IMR-90 (cell line): ENCODE results near the gene UNC13B. TPM values are rescaled to one million over a fixed set of nuclear protein-coding genes. Genes with fewer than 3 reads are reported as not detected.

ENCODE experiments used
- ATAC-seq: fragments of 200-7000 bp; cut with Tn5 transposase; 2 replicates; pipeline ENCODE4 v1.9.1; 2020; ENCODE audit warnings: low read depth, mild to moderate bottlenecking, moderate library complexity
- BruUV-seq: library from RNA; stranded (reverse); fragments of 400-500 nt; replicated peaks from 2 replicates; lab custom pipeline; 2021; lab: Mats Ljungman, UMichigan
- CTCF ChIA-PET: fragments of 300-600 bp; formaldehyde crosslinking; extraction: SDS; loops from one replicate; lab custom pipeline; 2021; ENCODE audit warnings: antibody characterized with exemption; lab: Yijun Ruan, JAX
- POLR2A ChIA-PET: fragments of 300-600 bp; sonication (Branson Sonifier 250); formaldehyde crosslinking; loops from one replicate; lab custom pipeline; 2022; ENCODE audit warnings: antibody characterized with exemption; ENCODE audit not compliant: unreplicated experiment; lab: Charles Lee
- DNase-seq: peaks from one replicate; pipeline ENCODE4 v3.0.0; 2013
- H2AFZ ChIP-seq: replicated peaks from 2 replicates; pipeline ENCODE3; 2013; ENCODE audit warnings: low read length, mild to moderate bottlenecking; ENCODE audit not compliant: poor library complexity
- H2AK5ac ChIP-seq: 2 replicates; pipeline ENCODE4 v1.6.1; 2013; ENCODE audit warnings: low read depth, low read length, inconsistent platforms
- H2AK9ac ChIP-seq: replicated peaks from 2 replicates; pipeline ENCODE3; 2013; ENCODE audit warnings: mild to moderate bottlenecking, low read depth, low read length, moderate library complexity; ENCODE audit not compliant: poor library complexity
- H2BK120ac ChIP-seq: 2 replicates; pipeline ENCODE4 v1.6.1; 2013; ENCODE audit warnings: low read depth, low read length, inconsistent platforms
- H2BK15ac ChIP-seq: 3 replicates; pipeline ENCODE4 v1.6.1; 2013; ENCODE audit warnings: low read depth, low read length, inconsistent platforms
- H2BK20ac ChIP-seq: 2 replicates; pipeline ENCODE4 v1.6.1; 2013; ENCODE audit warnings: low read depth, mild to moderate bottlenecking, inconsistent platforms, low read length, moderate library complexity
- H2BK5ac ChIP-seq: 2 replicates; pipeline ENCODE4 v1.6.1; 2013; ENCODE audit warnings: mild to moderate bottlenecking, low read depth, low read length, inconsistent platforms; ENCODE audit not compliant: poor library complexity, severe bottlenecking
- H3K14ac ChIP-seq: replicated peaks from 2 replicates; pipeline ENCODE4 v1.6.1; 2013; ENCODE audit warnings: low read depth, low read length, inconsistent platforms
- H3K18ac ChIP-seq: 2 replicates; pipeline ENCODE4 v1.6.1; 2013; ENCODE audit warnings: low read depth, low read length, control low read depth
- H3K23ac ChIP-seq: 2 replicates; pipeline ENCODE4 v1.6.1; 2013; ENCODE audit warnings: low read depth, low read length, inconsistent platforms
- H3K27ac ChIP-seq: 2 replicates; pipeline ENCODE4 v1.5.1; 2013; ENCODE audit warnings: mild to moderate bottlenecking, control low read depth, low read length; ENCODE audit not compliant: insufficient read depth
- H3K27me3 ChIP-seq: 2 replicates; pipeline ENCODE4 v1.6.1; 2013; ENCODE audit warnings: low read length; ENCODE audit not compliant: control insufficient read depth, insufficient read depth
- H3K36me3 ChIP-seq: 2 replicates; pipeline ENCODE4 v1.6.1; 2013; ENCODE audit warnings: low read length, mixed read lengths; ENCODE audit not compliant: control insufficient read depth, insufficient read depth
- H3K4ac ChIP-seq: 2 replicates; pipeline ENCODE4 v1.6.1; 2013; ENCODE audit warnings: low read depth, low read length, inconsistent platforms
- H3K4me1 ChIP-seq: 2 replicates; pipeline ENCODE4 v1.6.1; 2013; ENCODE audit warnings: low read length, mixed read lengths; ENCODE audit not compliant: control insufficient read depth, insufficient read depth
- H3K4me2 ChIP-seq: 2 replicates; pipeline ENCODE4 v1.6.1; 2013; ENCODE audit warnings: low read depth, mild to moderate bottlenecking, control low read depth, low read length, moderate library complexity
- H3K4me3 ChIP-seq: 2 replicates; pipeline ENCODE4 v1.5.1; 2013; ENCODE audit warnings: low read depth, mild to moderate bottlenecking, control low read depth, low read length, moderate library complexity; ENCODE audit not compliant: insufficient read depth
- H3K56ac ChIP-seq: 2 replicates; pipeline ENCODE4 v1.6.1; 2013; ENCODE audit warnings: low read length, inconsistent platforms; ENCODE audit not compliant: insufficient read depth; ENCODE audit errors: extremely low read depth
- H3K79me1 ChIP-seq, 2 experiments: 2 replicates each; pipeline ENCODE4 v1.6.1; 2013; ENCODE audit warnings: low read length in 2 of 2, inconsistent platforms in 1 of 2, low read depth in 1 of 2
- H3K9ac ChIP-seq: 2 replicates; pipeline ENCODE4 v1.6.1; 2013; ENCODE audit warnings: low read depth, low read length, control low read depth
- H3K9me1 ChIP-seq: 2 replicates; pipeline ENCODE4 v1.6.1; 2013; ENCODE audit warnings: low read length, inconsistent platforms; ENCODE audit not compliant: insufficient read depth
- H3K9me3 ChIP-seq: 2 replicates; pipeline ENCODE4 v1.6.1; 2013; ENCODE audit warnings: low read length; ENCODE audit not compliant: control insufficient read depth, insufficient read depth
- H4K20me1 ChIP-seq: 2 replicates; pipeline ENCODE4 v1.6.1; 2013; ENCODE audit warnings: low read length, inconsistent platforms; ENCODE audit not compliant: insufficient read depth
- H4K5ac ChIP-seq: 2 replicates; pipeline ENCODE4 v1.6.1; 2013; ENCODE audit warnings: mild to moderate bottlenecking, low read depth, low read length, control low read depth
- H4K8ac ChIP-seq, 2 experiments: 2 replicates each; pipeline ENCODE4 v1.6.1; 2013; ENCODE audit warnings: low read depth in 2 of 2, low read length in 2 of 2, control low read depth in 1 of 2, inconsistent platforms in 1 of 2
- H4K91ac ChIP-seq: 2 replicates; pipeline ENCODE4 v1.6.1; 2013; ENCODE audit warnings: low read depth, low read length, inconsistent platforms; ENCODE audit not compliant: insufficient read depth
- CEBPB ChIP-seq: IDR thresholded peaks from 2 replicates; pipeline ENCODE4 v1.6.1; 2012; ENCODE audit warnings: low read depth, low read length, improper control_type of control experiment
- MAFK ChIP-seq: IDR thresholded peaks from 2 replicates; pipeline ENCODE4 v1.6.1; 2012; ENCODE audit warnings: low read depth, low read length, improper control_type of control experiment
- MAZ ChIP-seq: IDR thresholded peaks from 2 replicates; pipeline ENCODE4 v1.6.1; 2012; ENCODE audit warnings: low read depth, mild to moderate bottlenecking, low read length, improper control_type of control experiment, moderate library complexity, borderline replicate concordance
- MXI1 ChIP-seq: IDR thresholded peaks from 2 replicates; pipeline ENCODE4 v1.6.1; 2012; ENCODE audit warnings: low read depth, mild to moderate bottlenecking, low read length, moderate library complexity, borderline replicate concordance
- RCOR1 ChIP-seq: IDR thresholded peaks from 2 replicates; pipeline ENCODE4 v1.6.1; 2012; ENCODE audit warnings: mild to moderate bottlenecking, low read length, improper control_type of control experiment; ENCODE audit not compliant: insufficient replicate concordance
- WGBS, 2 experiments: methylation state at CpG; one replicate each; pipeline versions ENCODE4 v1.1.5 to v1.1.7; 2013; ENCODE audit warnings: missing lambda C conversion rate in 2 of 2; ENCODE audit not compliant: insufficient read length in 1 of 2; ENCODE audit errors: extremely low coverage in 2 of 2; 5-methylcytosine and 5-hydroxymethylcytosine counted together
- dilution Hi-C: fragments of 300-500 bp; cut with HindIII; formaldehyde crosslinking; loops from one replicate; pipeline ENCODE4 v1.14.3; 2018; ENCODE audit warnings: low sequenced_read_pairs; ENCODE audit not compliant: unreplicated experiment
- in situ Hi-C: fragments of 300-500 bp; cut with MboI; formaldehyde crosslinking; loops from 3 replicates; pipeline ENCODE4 v1.14.3; 2019; ENCODE audit warnings: low sequenced_read_pairs, inconsistent platforms, mixed read lengths
- intact Hi-C: fragments of 100-400 bp; cut with micrococcal nuclease; formaldehyde crosslinking; loops from 2 replicates; pipeline ENCODE4 v1.10.0; 2022
- polyA plus RNA-seq, 3 experiments: library from polyadenylated mRNA; depleted of rRNA; stranded (reverse); fragments of >200 nt; gene quantifications; 2 replicates each; pipeline ENCODE4 v1.2.3, GENCODE V29; 2012; ENCODE audit warnings: low replicate concordance in 1 of 3
- total RNA-seq: library from RNA; depleted of rRNA; stranded (reverse); fragments of >200 nt; gene quantifications from 2 replicates; pipeline ENCODE4 v1.2.3, GENCODE V29; 2012

The UNC13B gene
- total and polyA plus RNA-seq, 2 of the 4 experiments (the other 2 are of a cell fraction): 7.5 to 14.3 TPM

- H2AFZ ChIP-seq: no peak overlapping the region
- no peaks in the 10 kb centered on the region for H3K79me1 ChIP-seq
- H3K4ac ChIP-seq: no peak overlapping the region
- H2AK9ac ChIP-seq: no peak overlapping the region
- CTCF ChIA-PET: no interaction called here
- POLR2A ChIA-PET: no interaction called here
- H4K5ac ChIP-seq: no peak overlapping the region
- no peak overlapping the region for H3K9ac ChIP-seq
- H4K20me1 ChIP-seq: no peaks in the 10 kb centered on the region
- H3K9me3 ChIP-seq: no peaks in the 10 kb centered on the region
- H3K23ac ChIP-seq: no peak overlapping the region
- H2BK20ac ChIP-seq: no peak overlapping the region
- no peak overlapping the region for H4K8ac ChIP-seq
- DNase-seq (no peak), ATAC-seq (no peak)
- H3K56ac ChIP-seq: no peak overlapping the region
- no peak overlapping the region for H2BK5ac ChIP-seq
- in situ Hi-C loops: no loop called here
- H2BK15ac ChIP-seq: no peak overlapping the region
- no CpG with 5 or more reads among the region's 1 CpG for WGBS, 2 experiments
- TF ChIP-seq MAZ (no peak), CEBPB (no peak), MXI1 (no peak), MAFK (no peak), RCOR1 (no peak)
- no peak overlapping the region for H4K91ac ChIP-seq
- no peak overlapping the region for H3K18ac ChIP-seq
- H3K4me1 ChIP-seq: peaks cover 2% of the 10 kb centered on the region; the same call in 1 of the 2 replicates
- no peak overlapping the region for H3K27ac ChIP-seq
- no peaks in the 10 kb centered on the region for H3K27me3 ChIP-seq
- H3K4me3 ChIP-seq: no peak overlapping the region
- H2BK120ac ChIP-seq: 0 out of 2 replicates have a peak overlapping the region, but pooled peaks have one; percentile 42
- no peaks in the 10 kb centered on the region for H3K36me3 ChIP-seq
- no peaks in the 10 kb centered on the region for H3K9me1 ChIP-seq
- dilution Hi-C loops: no loop called here
- no peak overlapping the region for H3K14ac ChIP-seq
- peak overlapping the region; percentile 56; the same call in 1 of the 2 replicates for H3K4me2 ChIP-seq
- intact Hi-C loops: loop anchor here (5.0 to 10.0 kb wide), 2 partner anchors 160 to 278 kb away; partner anchors contain the start of gene ATOSB
- H2AK5ac ChIP-seq: no peak overlapping the region
- no TSS peak for BruUV-seq
Observed at GRCh38 chr9:35277171-35277520, 115.3 kb downstream of the UNC13B start.
